ENCODE results near the gene EXOC6B. TPM values are rescaled to one million over a fixed set of nuclear protein-coding genes. Genes with fewer than 3 reads are reported as not detected.
A peak's percentile ranks its signal among the peaks of the same experiment; 100 is the strongest.

EXOC6B gene
- total RNA-seq, 1 donor from 2014 or later, result 7.7 TPM

- peak; percentile 77 for TF ChIP-seq CTCF (conservative IDR thresholded peaks at IDR 0.05; ENCODE audit: low read depth, low read length)
- no peak overlapping the region for H3K4me3 ChIP-seq (ENCODE audit: low read depth, low read length)
- no peak for DNase-seq (ENCODE audit: low read depth)
Observed at GRCh38 chr2:72859831-72860262, 34.0 kb upstream of the EXOC6B start.

GRCh38 chr2:72851333-72851732 lies 25.5 kb upstream of the EXOC6B start:
- no peak for DNase-seq (ENCODE audit: low read depth)
- H3K4me3 ChIP-seq (ENCODE audit: low read depth, low read length), result no peak overlapping the region
- TF ChIP-seq CTCF (conservative IDR thresholded peaks at IDR 0.05; ENCODE audit: low read depth, low read length), result no peak

DNA sequence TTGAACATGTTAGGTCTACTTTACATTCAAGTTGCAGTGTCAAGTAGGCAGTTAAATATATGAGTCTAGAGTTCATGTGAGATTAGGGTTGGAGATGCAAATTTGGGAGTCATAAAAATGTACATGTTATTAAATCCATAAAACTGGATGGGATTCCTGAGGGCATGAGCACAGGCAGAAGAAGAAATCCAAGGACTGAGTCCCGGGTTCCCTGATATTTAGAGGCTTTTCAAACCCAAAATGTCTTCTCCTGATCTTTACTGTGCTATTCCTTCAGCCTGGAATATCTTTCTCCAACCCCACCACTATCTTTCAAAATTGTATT lies 23.3 kb upstream of the EXOC6B start:
- no peak for DNase-seq (ENCODE audit: low read depth)
- TF ChIP-seq CTCF (conservative IDR thresholded peaks at IDR 0.05; ENCODE audit: low read depth, low read length), result no peak
- no peak overlapping the region for H3K4me3 ChIP-seq (ENCODE audit: low read depth, low read length)

DNA sequence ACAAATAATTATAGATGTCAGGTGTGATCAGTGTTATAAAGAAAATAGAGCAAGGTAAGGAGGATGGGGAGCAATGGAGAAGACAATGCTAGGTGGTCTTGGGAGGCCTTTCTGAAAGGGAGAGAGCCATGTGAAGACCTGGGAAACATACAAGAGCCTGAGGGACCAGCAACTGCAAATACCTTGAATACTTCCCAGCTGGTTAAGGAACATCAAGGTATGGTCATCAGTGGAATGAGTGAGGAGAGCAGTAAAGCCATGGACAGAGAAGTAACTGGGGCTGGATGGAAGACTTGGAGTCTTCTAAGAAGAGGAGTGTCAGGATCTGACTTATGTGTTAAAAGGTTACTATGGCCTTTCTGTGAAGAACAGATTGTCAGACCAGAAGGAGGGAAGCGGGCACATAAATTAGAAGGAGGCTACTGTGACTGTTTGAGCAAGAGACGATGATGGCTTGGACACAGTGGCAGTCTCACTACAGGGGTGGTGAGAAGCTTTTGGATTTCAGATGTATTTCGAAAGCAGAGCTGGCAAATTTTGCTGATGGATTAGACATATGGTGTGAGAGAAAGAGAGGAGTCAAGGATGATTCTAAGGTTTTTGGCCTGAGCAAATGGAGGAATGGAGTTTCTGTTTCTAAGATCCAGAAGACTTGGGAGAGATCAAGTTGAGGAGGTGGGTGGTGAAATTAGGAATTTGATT lies 22.8 kb upstream of the EXOC6B start:
- TF ChIP-seq CTCF (conservative IDR thresholded peaks at IDR 0.05; ENCODE audit: low read depth, low read length), result no peak
- no peak for DNase-seq (ENCODE audit: low read depth)
- H3K4me3 ChIP-seq (ENCODE audit: low read depth, low read length), result no peak overlapping the region

GRCh38 chr2:72847534-72848315 lies 21.9 kb upstream of the EXOC6B start:
- no peak for TF ChIP-seq CTCF (conservative IDR thresholded peaks at IDR 0.05; ENCODE audit: low read depth, low read length)
- H3K4me3 ChIP-seq (ENCODE audit: low read depth, low read length), result no peak overlapping the region
- no peak for DNase-seq (ENCODE audit: low read depth)

DNA sequence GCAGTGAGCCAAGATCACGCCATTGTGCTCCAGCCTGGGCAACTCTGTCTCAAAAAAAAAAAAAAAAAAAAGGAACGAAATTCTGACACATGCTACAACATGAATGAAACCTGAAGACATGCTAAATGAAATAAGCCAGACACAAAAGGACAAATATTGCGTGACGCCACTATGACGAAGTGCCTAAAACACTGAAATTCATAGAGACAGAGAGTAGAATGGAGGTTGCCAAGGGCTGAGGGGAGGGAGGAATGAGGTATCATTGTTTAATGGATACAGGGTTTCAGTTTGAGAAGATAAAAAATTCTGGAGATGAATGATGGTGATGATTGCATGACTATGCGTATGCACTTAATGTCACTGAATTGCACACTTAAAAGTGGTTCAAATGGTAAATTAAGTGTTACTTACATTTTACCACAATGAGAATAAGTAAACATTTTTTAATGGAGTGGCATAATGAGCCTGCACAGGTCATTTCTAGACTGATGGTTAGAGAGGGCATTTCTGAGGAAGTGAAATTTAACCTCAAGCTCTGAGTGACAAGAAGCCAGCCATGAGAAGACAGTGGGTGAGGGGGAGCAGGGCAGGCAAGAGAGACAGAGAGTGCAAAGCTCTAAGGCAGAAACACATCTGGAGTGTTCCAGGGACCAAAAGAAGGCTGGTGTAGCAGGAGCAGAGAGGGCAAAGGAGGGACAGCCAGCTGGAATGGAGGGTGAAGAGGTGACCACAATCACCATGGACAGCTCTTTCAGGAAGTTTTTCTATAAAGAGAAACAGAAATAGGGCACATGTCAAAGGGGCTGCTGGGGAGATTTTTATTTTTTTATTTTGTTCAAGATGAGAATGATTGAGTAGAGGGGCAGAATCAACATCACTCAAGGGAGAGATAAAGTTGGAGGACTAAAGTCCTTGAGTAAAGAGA lies 20.6 kb upstream of the EXOC6B start:
- no peak for DNase-seq (ENCODE audit: low read depth)
- TF ChIP-seq CTCF (conservative IDR thresholded peaks at IDR 0.05; ENCODE audit: low read depth, low read length), result no peak
- no peak overlapping the region for H3K4me3 ChIP-seq (ENCODE audit: low read depth, low read length)

Measured in epithelial cell of proximal tubule (primary cell).